HUES6 (cell line): ENCODE data around the gene CTNNA1.

ENCODE experiments used
- H3K27ac ChIP-seq: 2 replicates; pipeline ENCODE4 v1.7.0; 2013; ENCODE audit warnings: low read depth, mild to moderate bottlenecking, low read length, inconsistent platforms
- H3K27me3 ChIP-seq: 2 replicates; pipeline ENCODE4 v1.6.1; 2013; ENCODE audit warnings: low read length; ENCODE audit not compliant: control insufficient read depth, insufficient read depth
- H3K36me3 ChIP-seq: 2 replicates; pipeline ENCODE4 v1.6.1; 2013; ENCODE audit warnings: low read length; ENCODE audit not compliant: control insufficient read depth, insufficient read depth
- H3K4me1 ChIP-seq: 2 replicates; pipeline ENCODE4 v1.6.1; 2013; ENCODE audit warnings: low read length; ENCODE audit not compliant: control insufficient read depth, insufficient read depth
- H3K4me3 ChIP-seq: 2 replicates; pipeline ENCODE4 v1.5.1; 2013; ENCODE audit warnings: low read depth, low read length
- H3K9ac ChIP-seq: one replicate; pipeline ENCODE4 v1.6.1; 2013; ENCODE audit warnings: mild to moderate bottlenecking, low read length
- H3K9me3 ChIP-seq: 2 replicates; pipeline ENCODE4 v1.6.1; 2013; ENCODE audit warnings: low read depth, low read length; ENCODE audit not compliant: control insufficient read depth, insufficient read depth

Gene CTNNA1

DNA sequence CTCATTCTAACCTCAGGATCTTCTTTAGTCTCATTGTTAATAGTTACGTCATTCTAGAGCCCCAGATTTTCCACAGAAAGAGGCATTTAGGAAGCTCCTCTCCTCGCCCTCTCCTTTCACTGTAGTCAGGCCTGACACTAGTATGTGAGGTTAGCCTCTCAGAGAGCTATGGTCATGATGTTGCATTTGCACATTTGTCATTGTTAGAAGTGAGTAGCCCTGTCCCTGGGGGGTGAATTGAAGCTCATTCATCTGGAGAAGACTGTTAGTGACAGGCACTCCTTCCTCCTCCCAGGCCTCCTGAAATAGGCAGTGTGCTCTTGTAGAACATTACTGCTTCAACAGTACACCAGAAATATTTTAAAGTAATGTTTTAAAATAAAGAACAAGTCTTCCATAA is 148.5 kb downstream of the CTNNA1 start:
- Histone ChIP-seq H3K36me3 (peaks cover 55% of the 10 kb centered on the region), H3K9me3 (no peaks in the 10 kb centered on the region), H3K27ac (no peak overlapping the region), H3K4me3 (no peak overlapping the region), H3K9ac (no peak overlapping the region), H3K4me1 (no peaks in the 10 kb centered on the region), H3K27me3 (no peaks in the 10 kb centered on the region)

DNA sequence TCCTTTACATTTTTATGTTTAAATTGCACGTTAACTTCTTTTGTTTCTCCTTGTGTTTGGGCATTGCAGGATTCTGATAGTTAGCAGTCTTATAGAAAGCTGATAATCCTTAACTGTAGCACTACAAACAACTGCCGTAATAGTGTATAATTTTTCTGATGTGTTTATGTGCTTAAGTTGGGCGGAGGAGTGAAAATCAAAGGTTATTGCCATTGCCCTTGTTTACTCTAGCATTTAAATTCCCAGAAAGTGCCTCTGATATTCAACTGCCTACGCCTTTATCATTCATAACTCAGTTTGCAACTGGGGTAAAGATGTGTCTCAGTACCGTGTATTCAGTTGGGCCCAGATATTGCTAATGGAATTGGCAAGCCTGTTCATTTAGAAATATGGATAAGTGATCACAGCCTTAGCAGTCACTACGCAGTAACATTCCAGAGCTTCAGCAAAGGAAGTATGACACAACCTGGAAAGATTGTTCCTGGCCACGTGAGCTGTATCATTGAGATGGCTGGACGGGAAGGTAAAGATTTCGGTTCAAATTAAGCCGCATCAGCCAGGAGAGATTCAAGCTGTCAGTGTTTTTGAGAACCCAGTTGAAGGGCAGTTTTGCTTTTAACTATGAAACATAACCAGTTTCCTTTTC is 150.0 kb downstream of the CTNNA1 start:
- no peak overlapping the region for H3K9ac ChIP-seq
- H3K4me3 ChIP-seq, result no peak overlapping the region
- no peaks in the 10 kb centered on the region for H3K27me3 ChIP-seq
- no peaks in the 10 kb centered on the region for H3K4me1 ChIP-seq
- H3K36me3 ChIP-seq, result peaks cover 54% of the 10 kb centered on the region
- no peaks in the 10 kb centered on the region for H3K9me3 ChIP-seq
- H3K27ac ChIP-seq, result no peak overlapping the region

DNA sequence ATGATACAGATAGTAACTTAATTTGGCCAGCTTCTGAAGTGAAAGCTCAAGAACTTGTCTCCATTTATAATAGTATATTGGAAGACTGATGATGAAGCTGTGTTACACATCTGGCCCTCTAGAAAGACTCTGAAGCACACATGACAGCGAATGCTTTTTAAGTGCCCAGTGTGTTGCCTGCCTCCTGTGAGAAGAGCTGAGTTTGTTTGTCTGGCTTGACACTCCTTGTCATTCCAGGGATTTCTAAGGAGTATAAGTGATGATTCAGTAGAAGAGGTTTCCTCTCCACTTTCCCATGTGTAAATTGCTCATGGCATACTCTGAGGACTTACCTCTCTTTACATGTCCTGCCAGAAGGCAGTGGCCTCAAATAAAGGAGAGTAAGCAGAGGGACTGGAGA is 152.3 kb downstream of the CTNNA1 start:
- Histone ChIP-seq H3K9me3 (no peaks in the 10 kb centered on the region), H3K27ac (no peak overlapping the region), H3K4me1 (no peaks in the 10 kb centered on the region; the same call in 1 of the 2 replicates), H3K27me3 (no peaks in the 10 kb centered on the region), H3K9ac (no peak overlapping the region), H3K4me3 (no peak overlapping the region), H3K36me3 (peaks cover 64% of the 10 kb centered on the region)

DNA sequence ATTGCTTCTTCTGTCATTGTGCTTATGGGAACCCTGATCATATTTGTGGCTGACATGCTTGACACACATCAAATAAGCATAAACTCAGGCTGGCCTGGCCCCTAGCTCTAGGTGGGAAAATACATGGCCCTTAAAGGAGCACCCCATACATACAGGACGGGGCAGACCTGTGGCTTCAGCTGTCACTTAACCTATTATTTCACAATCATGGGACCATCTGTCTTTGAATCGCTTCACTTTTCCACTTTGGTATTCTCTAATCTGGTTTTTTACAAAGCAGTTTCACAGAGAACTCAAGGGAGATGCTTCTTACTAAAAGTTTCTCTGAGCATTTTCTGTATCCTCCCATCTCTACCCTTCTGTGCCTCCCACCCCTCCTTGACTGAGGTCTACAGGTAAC is 156.5 kb downstream of the CTNNA1 start:
- H3K27ac ChIP-seq, result no peak overlapping the region
- no peak overlapping the region for H3K9ac ChIP-seq
- no peak overlapping the region for H3K4me3 ChIP-seq
- no peaks in the 10 kb centered on the region; the same call in 1 of the 2 replicates for H3K4me1 ChIP-seq
- H3K36me3 ChIP-seq, result peaks cover 52% of the 10 kb centered on the region
- no peaks in the 10 kb centered on the region for H3K9me3 ChIP-seq
- H3K27me3 ChIP-seq, result no peaks in the 10 kb centered on the region

DNA sequence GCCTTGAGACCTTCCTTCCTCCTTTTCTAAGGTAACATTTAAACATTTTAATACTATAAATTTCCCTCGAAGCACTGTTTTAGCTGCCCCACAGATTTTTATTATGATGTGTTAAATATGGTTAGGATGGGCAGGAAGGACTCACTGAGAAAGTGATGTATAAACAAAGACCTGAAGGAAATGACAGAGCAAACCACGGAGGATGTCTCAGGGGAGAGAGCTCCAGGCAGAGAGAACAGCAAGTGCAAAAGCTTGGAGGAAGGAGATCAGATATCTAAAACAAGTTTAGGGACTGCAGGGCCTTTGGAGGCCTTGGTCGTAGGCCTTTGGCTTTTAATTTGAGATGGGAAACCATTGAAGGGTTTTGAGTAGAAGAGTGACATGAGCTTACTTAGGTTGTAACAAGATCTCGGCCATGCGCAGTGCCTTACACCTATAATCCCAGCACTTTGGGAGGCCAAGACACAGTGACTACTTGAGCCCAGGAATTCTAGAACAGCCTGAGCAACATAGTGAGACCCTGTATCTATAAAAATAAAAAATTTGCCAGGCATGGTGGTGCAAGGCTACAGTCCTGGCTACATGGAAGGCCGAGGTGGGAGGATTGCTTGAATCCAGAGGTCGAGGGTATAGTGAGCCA is 157.4 kb downstream of the CTNNA1 start:
- Histone ChIP-seq H3K9ac (no peak overlapping the region), H3K36me3 (peaks cover 50% of the 10 kb centered on the region), H3K9me3 (no peaks in the 10 kb centered on the region), H3K27ac (no peak overlapping the region), H3K4me3 (no peak overlapping the region), H3K27me3 (no peaks in the 10 kb centered on the region), H3K4me1 (no peaks in the 10 kb centered on the region; the same call in 1 of the 2 replicates)

DNA sequence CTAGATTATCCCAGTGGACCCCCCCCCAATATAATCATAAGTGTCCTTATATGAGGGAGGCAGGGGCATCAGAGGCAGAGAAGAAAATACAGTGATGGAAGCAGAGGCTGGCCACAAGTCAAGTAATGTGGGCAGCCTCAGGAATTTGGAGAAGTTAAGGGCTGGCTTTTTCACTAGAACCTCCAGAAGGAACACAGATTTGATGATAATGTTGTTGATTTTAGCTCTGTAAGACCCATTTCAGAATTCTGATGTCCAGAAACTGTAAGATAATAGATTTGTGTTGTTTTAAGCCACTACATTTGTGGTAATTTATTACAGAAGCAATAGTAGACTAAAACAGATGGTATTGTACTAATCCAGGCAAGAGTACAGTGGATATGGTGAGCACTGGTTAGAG is 158.2 kb downstream of the CTNNA1 start:
- H3K27me3 ChIP-seq, result no peaks in the 10 kb centered on the region
- no peak overlapping the region for H3K4me3 ChIP-seq
- H3K4me1 ChIP-seq, result no peaks in the 10 kb centered on the region; the same call in 1 of the 2 replicates
- peaks cover 44% of the 10 kb centered on the region for H3K36me3 ChIP-seq
- no peak overlapping the region for H3K27ac ChIP-seq
- no peaks in the 10 kb centered on the region for H3K9me3 ChIP-seq
- H3K9ac ChIP-seq, result no peak overlapping the region

DNA sequence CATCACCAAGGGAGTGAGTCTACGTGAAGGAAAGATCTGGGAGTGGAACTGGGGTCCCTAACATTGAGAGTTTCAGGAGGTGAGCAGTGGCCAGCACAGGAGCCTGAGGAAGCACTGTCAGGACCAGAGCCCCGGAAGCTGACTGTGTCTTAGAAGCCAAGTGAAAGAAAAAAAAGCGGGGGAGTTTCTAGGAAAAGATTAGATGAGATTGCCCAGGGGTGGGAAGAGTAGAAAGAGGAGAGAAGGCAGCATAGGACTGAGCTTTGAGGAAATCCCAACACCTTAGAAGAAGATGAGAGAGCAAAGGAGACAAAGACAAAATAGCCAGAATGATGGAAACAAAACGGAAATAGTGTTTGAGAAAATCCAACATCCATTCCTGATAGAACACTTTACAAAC is 158.9 kb downstream of the CTNNA1 start:
- Histone ChIP-seq H3K27me3 (no peaks in the 10 kb centered on the region), H3K36me3 (peaks cover 41% of the 10 kb centered on the region), H3K4me3 (no peak overlapping the region), H3K27ac (no peak overlapping the region), H3K9me3 (no peaks in the 10 kb centered on the region), H3K4me1 (no peaks in the 10 kb centered on the region; the same call in 1 of the 2 replicates), H3K9ac (no peak overlapping the region)

DNA sequence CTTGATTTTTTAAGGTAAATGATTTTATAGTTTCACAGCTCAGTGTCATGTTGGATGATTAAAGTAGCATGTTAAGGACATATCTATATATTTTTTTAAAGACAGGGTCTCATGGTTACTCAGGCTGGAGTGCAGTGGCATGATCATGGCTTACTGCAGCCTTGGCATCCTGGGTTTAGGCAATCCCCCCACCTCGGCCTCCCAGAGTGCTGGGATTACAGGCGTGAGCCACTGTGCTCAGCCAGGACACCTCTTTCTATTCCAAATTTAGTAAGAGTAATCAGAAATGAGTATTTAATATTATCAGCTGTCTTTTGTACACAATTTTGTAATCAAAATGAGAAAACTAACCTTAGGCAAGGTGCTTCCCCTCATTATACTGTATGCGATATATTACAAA is 160.5 kb downstream of the CTNNA1 start:
- Histone ChIP-seq H3K4me3 (no peak overlapping the region), H3K9ac (no peak overlapping the region), H3K9me3 (no peaks in the 10 kb centered on the region), H3K27me3 (no peaks in the 10 kb centered on the region), H3K4me1 (no peaks in the 10 kb centered on the region; the same call in 1 of the 2 replicates), H3K36me3 (peaks cover 49% of the 10 kb centered on the region), H3K27ac (no peak overlapping the region)

DNA sequence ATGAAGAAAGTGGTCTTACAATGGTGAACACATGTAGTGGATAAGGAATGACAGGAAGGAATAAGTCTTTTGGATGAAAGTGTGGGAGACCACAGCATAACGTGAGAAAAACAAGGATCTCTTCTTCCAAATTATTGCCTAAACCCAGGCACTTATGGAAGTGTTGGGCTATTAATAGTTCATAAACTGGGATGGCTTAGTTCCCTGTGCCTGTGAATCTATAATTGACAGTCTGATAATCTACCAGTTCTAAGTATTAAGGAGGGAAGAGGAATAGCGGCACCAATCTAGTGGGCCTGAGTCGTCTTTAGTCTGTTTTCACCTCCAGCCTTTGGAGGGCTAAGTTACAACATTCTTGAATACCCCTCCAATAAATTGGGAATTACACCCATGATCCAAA is 161.1 kb downstream of the CTNNA1 start:
- no peaks in the 10 kb centered on the region for H3K27me3 ChIP-seq
- H3K9me3 ChIP-seq, result no peaks in the 10 kb centered on the region
- no peak overlapping the region for H3K4me3 ChIP-seq
- no peak overlapping the region for H3K27ac ChIP-seq
- peaks cover 53% of the 10 kb centered on the region for H3K36me3 ChIP-seq
- H3K9ac ChIP-seq, result no peak overlapping the region
- no peaks in the 10 kb centered on the region; the same call in 1 of the 2 replicates for H3K4me1 ChIP-seq

DNA sequence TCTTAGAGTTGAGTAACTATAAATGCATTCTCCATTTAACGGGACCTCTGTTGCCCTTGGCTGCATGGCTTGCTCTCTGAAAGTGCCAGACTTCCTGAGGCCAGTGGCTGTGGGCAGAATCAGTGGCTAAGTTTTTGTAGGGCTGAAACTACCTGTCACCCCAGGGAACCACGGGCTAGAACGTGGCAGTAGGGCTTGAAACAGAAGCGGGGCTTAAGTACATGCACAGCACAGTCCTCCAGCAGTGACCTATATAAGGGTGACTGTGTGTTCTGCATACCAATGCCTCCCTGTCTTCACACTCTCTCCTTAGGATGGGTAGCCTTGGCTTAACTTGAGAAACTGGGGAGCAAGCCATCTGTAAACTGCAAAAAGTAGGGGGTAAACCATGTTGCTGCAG is 165.5 kb downstream of the CTNNA1 start:
- H3K4me3 ChIP-seq, result no peak overlapping the region
- peaks cover 50% of the 10 kb centered on the region for H3K36me3 ChIP-seq
- no peaks in the 10 kb centered on the region for H3K27me3 ChIP-seq
- no peaks in the 10 kb centered on the region for H3K9me3 ChIP-seq
- no peak overlapping the region for H3K27ac ChIP-seq
- no peak overlapping the region for H3K9ac ChIP-seq
- H3K4me1 ChIP-seq, result no peaks in the 10 kb centered on the region

DNA sequence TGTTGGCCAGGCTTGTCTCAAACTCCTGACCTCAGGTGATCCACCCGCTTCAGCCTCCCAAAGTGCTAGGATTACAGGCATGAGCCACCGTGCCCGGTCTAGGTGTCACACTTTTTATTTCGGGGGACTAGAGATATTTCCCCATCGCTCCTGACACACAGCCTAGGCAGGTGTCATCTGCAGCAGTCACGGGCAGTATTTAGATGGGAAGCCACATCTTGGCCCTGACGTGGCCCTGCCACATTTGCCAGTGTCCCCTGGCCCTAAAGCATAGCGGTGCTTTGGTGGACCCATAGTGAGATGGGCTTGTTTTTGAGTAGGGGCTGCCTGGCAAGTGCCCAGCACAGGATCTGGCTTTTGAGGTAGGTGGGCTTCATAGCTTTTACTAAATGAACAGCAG is 167.0 kb downstream of the CTNNA1 start:
- Histone ChIP-seq H3K4me1 (no peaks in the 10 kb centered on the region), H3K9ac (no peak overlapping the region), H3K27ac (no peak overlapping the region), H3K9me3 (no peaks in the 10 kb centered on the region), H3K36me3 (peaks cover 55% of the 10 kb centered on the region), H3K4me3 (no peak overlapping the region), H3K27me3 (no peaks in the 10 kb centered on the region)
